Transverse colon (tissue), 4 donors: Measurements from ENCODE around the gene SENP6. TPM values are rescaled to one million over a fixed set of nuclear protein-coding genes. Genes with fewer than 3 reads are reported as not detected.
"Not testable (repeated sequence)": the region's sequence is repeated elsewhere in the genome, so short reads cannot be mapped to it uniquely, and the experiment has no call there.

Source experiments
- DNase-seq: peaks from one replicate; pipeline ENCODE4 v3.0.0-alpha.2; 2019
- H3K27ac ChIP-seq, 4 donors: fragments of 200-600 bp; sonication (generic); 2 replicates each; pipeline ENCODE4 v1.5.1; 2016 to 2018; ENCODE audit warnings: inconsistent platforms in 4 of 4
- H3K27me3 ChIP-seq: fragments of 200-600 bp; sonication (generic); 2 replicates; pipeline ENCODE4 v1.5.1; 2017; ENCODE audit warnings: inconsistent platforms
- H3K36me3 ChIP-seq, 4 donors: fragments of 200-600 bp; sonication (generic); 2 replicates each; pipeline ENCODE4 v1.5.1; 2017 to 2019; ENCODE audit warnings: inconsistent platforms in 4 of 4
- H3K4me1 ChIP-seq, 4 donors: fragments of 200-600 bp; sonication (generic); 2 replicates each; pipeline ENCODE4 v1.5.1; 2017 to 2020; ENCODE audit warnings: inconsistent platforms in 4 of 4
- H3K4me3 ChIP-seq, 4 donors: fragments of 200-600 bp; sonication (generic); 1 replicate in 1 of 4; 2 replicates in 3 of 4; pipeline versions ENCODE4 v1.5.1 to v1.6.1; 2017 to 2019; ENCODE audit warnings: inconsistent platforms in 4 of 4
- H3K9me3 ChIP-seq, 2 donors: fragments of 200-600 bp; sonication (generic); 2 replicates each; pipeline ENCODE4 v1.5.1; 2017 to 2019; ENCODE audit warnings: inconsistent platforms in 2 of 2
- EP300 ChIP-seq: sonication (generic); formaldehyde crosslinking; IDR thresholded peaks from one replicate; pipeline ENCODE4 v1.6.1; 2017; ENCODE audit warnings: antibody characterized with exemption, low read depth
- POLR2A ChIP-seq: fragments of 450-650 bp; IDR thresholded peaks from one replicate; pipeline ENCODE4 v1.6.1; 2016; ENCODE audit warnings: antibody characterized with exemption, mild to moderate bottlenecking, moderate library complexity
- POLR2AphosphoS5 ChIP-seq, 3 donors: sonication (generic); formaldehyde crosslinking; IDR thresholded peaks; one replicate each; pipeline ENCODE4 v1.6.1; 2016; ENCODE audit warnings: antibody characterized with exemption in 3 of 3
- WGBS, 2 donors: methylation state at CpG; one replicate each; pipeline ENCODE4 v1.1.5; 2018; ENCODE audit warnings: low coverage in 1 of 2; 5-methylcytosine and 5-hydroxymethylcytosine counted together
- in situ Hi-C, 4 donors: fragments of 200-750 bp; cut with MboI; loops; one replicate each; pipeline versions ENCODE4 v1.15.0 to v1.15.1; 2017; ENCODE audit warnings: low sequenced_read_pairs in 3 of 4, low pct_ligation_motif_present in 1 of 4, low pct_unique_long_range_greater_than_20kb in 1 of 4
- intact Hi-C: fragments of 100-400 bp; cut with DNase I; formaldehyde crosslinking; loops from one replicate; pipeline ENCODE4 v1.15.1; 2023; ENCODE audit warnings: low total_unique reads
- total RNA-seq, 4 donors: library from RNA; depleted of rRNA; stranded (reverse); fragments of >200 nt; gene quantifications; one replicate each; pipeline ENCODE4 v1.1.0, GENCODE V29; 2016
- TF ChIP-seq, protein P1 (sequence below), 5 experiments: fragments of 200-600 bp in 3 of 5; fragments of 450-650 bp in 2 of 5; sonication (generic) in 3 of 5; IDR thresholded peaks; 1 replicate in 2 of 5; 2 replicates in 3 of 5; pipeline ENCODE4 v1.5.1; 2016 to 2017; ENCODE audit warnings: antibody characterized with exemption in 5 of 5, inconsistent platforms in 3 of 5, mild to moderate bottlenecking in 2 of 5, moderate library complexity in 1 of 5

The SENP6 gene
- total RNA-seq, 4 donors from 2014 or later: 59.1 to 136 (median 107) TPM

DNA sequence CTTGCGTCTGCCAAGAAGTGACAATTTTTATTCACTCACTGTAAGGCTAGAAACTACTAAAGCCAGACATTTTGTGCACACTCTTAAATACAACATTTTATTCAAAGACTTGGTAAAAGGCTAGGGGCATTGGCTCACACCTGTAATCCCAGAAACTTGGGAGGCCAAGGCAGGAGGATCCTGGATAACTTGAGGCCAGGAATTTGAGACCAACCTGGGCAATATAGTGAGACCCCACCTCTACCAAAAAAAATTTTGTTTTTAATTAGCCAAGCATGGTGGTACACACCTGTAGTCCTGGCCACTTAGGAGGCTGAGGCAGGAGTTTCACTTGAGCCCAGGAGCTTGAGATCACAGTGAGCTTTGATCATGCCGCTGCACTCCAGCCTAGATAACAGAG, 11.3 kb upstream of the SENP6 start:
- TF ChIP-seq EP300: no peak
- TF ChIP-seq POLR2A: no peak
- no peak for TF ChIP-seq POLR2AphosphoS5 (IDR thresholded peaks at IDR 0.05)
- TF ChIP-seq, protein P1, sequence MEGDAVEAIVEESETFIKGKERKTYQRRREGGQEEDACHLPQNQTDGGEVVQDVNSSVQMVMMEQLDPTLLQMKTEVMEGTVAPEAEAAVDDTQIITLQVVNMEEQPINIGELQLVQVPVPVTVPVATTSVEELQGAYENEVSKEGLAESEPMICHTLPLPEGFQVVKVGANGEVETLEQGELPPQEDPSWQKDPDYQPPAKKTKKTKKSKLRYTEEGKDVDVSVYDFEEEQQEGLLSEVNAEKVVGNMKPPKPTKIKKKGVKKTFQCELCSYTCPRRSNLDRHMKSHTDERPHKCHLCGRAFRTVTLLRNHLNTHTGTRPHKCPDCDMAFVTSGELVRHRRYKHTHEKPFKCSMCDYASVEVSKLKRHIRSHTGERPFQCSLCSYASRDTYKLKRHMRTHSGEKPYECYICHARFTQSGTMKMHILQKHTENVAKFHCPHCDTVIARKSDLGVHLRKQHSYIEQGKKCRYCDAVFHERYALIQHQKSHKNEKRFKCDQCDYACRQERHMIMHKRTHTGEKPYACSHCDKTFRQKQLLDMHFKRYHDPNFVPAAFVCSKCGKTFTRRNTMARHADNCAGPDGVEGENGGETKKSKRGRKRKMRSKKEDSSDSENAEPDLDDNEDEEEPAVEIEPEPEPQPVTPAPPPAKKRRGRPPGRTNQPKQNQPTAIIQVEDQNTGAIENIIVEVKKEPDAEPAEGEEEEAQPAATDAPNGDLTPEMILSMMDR (IDR thresholded peaks at IDR 0.05): no peak
- no peaks in the 10 kb centered on the region for H3K4me1 ChIP-seq
- H3K36me3 ChIP-seq: no peaks in the 10 kb centered on the region
- H3K27me3 ChIP-seq: no peaks in the 10 kb centered on the region
- H3K27ac ChIP-seq: no peak overlapping the region
- H3K4me3 ChIP-seq: no peak overlapping the region
- WGBS, 2 donors: 92 to 99% methylated on average over 1 to 2 of the region's 2 CpGs
- no peaks in the 10 kb centered on the region for H3K9me3 ChIP-seq
- no peak for DNase-seq
- intact Hi-C loops (no loop called here), in situ Hi-C loops (no loop called here)

DNA sequence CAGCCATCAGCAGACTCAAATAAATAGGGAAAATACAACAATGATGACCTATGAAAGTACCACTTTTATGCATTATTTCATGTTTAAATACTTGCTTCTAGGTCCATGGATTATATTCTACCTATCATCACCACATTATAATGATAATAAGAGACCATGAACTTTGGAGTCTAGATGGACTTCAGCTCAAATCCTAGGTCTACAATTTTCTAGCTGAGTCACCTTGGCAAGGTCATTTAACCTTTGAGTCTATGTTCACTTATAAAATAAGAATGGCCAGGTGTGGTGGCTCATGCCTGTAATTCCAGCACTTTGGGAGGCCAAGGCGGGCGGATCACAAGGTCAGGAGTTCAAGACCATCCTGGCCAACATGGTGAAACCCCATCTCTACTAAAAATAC, 5.3 kb upstream of the SENP6 start:
- DNase-seq, H3K36me3 ChIP-seq, H3K27ac ChIP-seq, H3K9me3 ChIP-seq, H3K27me3 ChIP-seq, intact Hi-C loops, H3K4me3 ChIP-seq, in situ Hi-C loops: not testable (repeated sequence)
- H3K4me1 ChIP-seq: peaks cover 5 to 43% (median 15%) of the 10 kb centered on the region in 4 donors
- 93 to 100% methylated on average over 2 of the region's 2 CpGs for WGBS, 2 donors

DNA sequence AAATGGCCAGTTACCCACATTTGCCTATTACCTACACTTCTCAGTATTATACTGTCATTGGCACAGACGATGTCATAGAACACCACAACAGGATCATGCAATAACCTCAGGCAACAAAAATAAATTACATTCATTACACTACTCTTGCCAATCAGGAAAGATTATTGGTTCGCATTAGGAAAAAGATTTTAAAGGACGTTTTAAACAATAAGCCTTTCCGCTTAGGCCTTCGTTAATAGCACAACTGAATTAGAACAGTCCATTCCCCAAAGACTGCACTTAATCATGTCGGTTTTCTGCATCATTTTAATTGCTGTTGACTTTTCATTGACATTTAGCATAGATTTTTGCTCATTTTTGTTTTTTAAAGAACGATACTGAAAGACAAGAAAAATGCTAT, 912 bp upstream of the SENP6 start:
- Histone ChIP-seq H3K27me3 (no peaks in the 10 kb centered on the region), H3K27ac (peak overlapping the region; percentile 92 to 99 (median 98)), H3K4me1 (peaks cover 7 to 66% (median 29%) of the 10 kb centered on the region in 4 donors), H3K4me3 (peak overlapping the region in 3 of 4 donors; percentile 82 to 91 (median 83)), H3K9me3 (no peaks in the 10 kb centered on the region), H3K36me3 (no peaks in the 10 kb centered on the region)
- in situ Hi-C loops (no loop called here), intact Hi-C loops (no loop called here)
- no peak for TF ChIP-seq POLR2A
- TF ChIP-seq EP300: no peak
- DNase-seq: no peak
- 52 to 54% methylated on average over 7 of the region's 7 CpGs for WGBS, 2 donors

DNA sequence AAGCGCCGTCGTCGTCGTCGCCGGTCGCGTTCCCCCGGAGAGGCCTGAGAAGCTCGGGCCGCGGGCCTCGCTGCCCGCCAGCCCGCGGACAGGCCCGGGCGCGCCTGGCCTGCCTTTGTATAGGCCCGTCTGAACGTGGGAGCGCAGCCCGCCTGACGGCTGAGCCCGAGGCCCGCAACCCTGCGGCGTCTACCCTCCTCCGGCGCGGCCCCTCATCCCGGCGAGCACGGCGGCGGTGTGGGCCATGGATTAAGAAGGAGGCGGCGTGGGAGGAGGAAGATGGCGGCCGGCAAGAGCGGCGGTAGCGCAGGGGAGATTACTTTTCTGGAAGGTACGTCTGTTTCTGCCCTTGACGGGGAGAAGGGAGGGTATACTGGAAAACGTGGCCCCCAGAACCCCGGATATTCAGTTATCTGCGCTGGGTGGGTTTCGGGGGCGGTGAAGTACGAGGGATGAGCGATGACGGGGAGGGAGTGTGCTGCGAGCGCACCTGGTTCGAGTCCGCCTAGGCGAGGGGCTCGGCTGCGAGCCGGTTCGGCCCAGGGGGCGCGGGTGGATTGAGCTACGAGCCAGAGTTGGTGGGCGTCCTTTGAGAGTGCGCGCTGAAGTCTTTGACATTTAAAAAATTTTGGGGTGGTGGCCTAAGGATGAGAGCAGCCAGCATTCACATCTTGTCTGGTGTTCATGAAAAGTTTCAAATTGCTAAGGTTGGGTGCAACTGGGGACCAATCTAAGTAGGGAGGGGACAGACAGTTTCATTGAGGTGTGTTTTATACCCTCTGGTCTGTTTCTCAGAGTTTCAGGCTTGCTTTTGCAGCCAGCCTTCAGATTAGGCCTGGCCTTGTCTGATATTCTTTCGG, 796 bp downstream of the SENP6 start:
- peaks cover 8 to 68% (median 41%) of the 10 kb centered on the region in 4 donors for H3K4me1 ChIP-seq
- in situ Hi-C loops: no loop called here
- 0 to 1% methylated on average over 1 to 67 of the region's 70 CpGs for WGBS, 2 donors
- peak overlapping the region; percentile 77 to 91 (median 82) for H3K4me3 ChIP-seq
- H3K36me3 ChIP-seq: no peaks in the 10 kb centered on the region
- DNase-seq: peak; percentile 33
- TF ChIP-seq POLR2AphosphoS5 (IDR thresholded peaks at IDR 0.05): no peak
- no peak for TF ChIP-seq POLR2A
- TF ChIP-seq EP300: no peak
- TF ChIP-seq, protein P1 (IDR thresholded peaks at IDR 0.05): no peak
- peak overlapping the region; percentile 92 to 99 (median 98) for H3K27ac ChIP-seq
- no peaks in the 10 kb centered on the region for H3K9me3 ChIP-seq
- intact Hi-C loops: no loop called here
- no peaks in the 10 kb centered on the region for H3K27me3 ChIP-seq

DNA sequence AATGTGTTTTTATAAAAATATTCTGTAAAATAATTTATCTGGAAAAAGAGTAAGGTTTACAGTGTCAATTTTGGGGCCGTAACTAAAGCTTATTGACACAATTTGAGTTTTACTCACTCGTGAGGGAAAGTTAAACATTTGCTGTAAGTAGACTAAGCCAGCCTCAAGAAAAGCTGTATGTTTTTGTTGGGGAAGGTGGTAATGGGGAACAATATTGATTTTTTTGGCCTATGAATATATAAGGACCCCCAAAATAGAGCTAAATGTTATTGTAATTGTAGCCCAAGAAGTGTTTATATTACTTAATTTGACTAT, 1.4 kb downstream of the SENP6 start:
- 0 to 2% methylated on average over 1 to 2 of the region's 2 CpGs for WGBS, 2 donors
- peak overlapping the region; percentile 77 to 91 (median 82) for H3K4me3 ChIP-seq
- peaks cover 8 to 71% (median 45%) of the 10 kb centered on the region in 4 donors for H3K4me1 ChIP-seq
- intact Hi-C loops: no loop called here
- in situ Hi-C loops: no loop called here
- no peaks in the 10 kb centered on the region for H3K36me3 ChIP-seq
- no peak for TF ChIP-seq POLR2A
- no peak for TF ChIP-seq EP300
- TF ChIP-seq POLR2AphosphoS5 (IDR thresholded peaks at IDR 0.05): no peak
- TF ChIP-seq, protein P1 (IDR thresholded peaks at IDR 0.05): no peak
- H3K27ac ChIP-seq: peak overlapping the region; percentile 92 to 99 (median 98)
- no peaks in the 10 kb centered on the region for H3K9me3 ChIP-seq
- no peaks in the 10 kb centered on the region for H3K27me3 ChIP-seq
- DNase-seq: no peak
